Breast epithelium (tissue), 4 donors: ENCODE results near the gene ARID1A. TPM values are rescaled to one million over a fixed set of nuclear protein-coding genes. Genes with fewer than 3 reads are reported as not detected.

Experiments used
- DNase-seq, 2 donors: peaks; one replicate each; pipeline ENCODE4 v3.0.0-alpha.2; 2019; ENCODE audit warnings: low spot score in 2 of 2
- H3K27ac ChIP-seq, 2 donors: fragments of 200-600 bp; sonication (generic) in 1 of 2; one replicate each; pipeline ENCODE4 v1.5.1; 2016 to 2019; ENCODE audit warnings: mild to moderate bottlenecking in 1 of 2
- H3K27me3 ChIP-seq, 2 donors: fragments of 200-600 bp; sonication (generic) in 1 of 2; one replicate each; pipeline versions ENCODE4 v1.5.1 to v1.6.0; 2017 to 2019; ENCODE audit warnings: control low read depth in 1 of 2, mild to moderate bottlenecking in 1 of 2
- H3K36me3 ChIP-seq: fragments of 200-600 bp; one replicate; pipeline ENCODE4 v1.5.1; 2019
- H3K4me1 ChIP-seq, 2 donors: fragments of 200-600 bp; sonication (generic); one replicate each; pipeline ENCODE4 v1.5.1; 2016 to 2019; ENCODE audit warnings: control low read depth in 1 of 2
- H3K4me3 ChIP-seq, 3 donors: fragments of 200-600 bp; sonication (generic); 1 replicate in 2 of 3; 2 replicates in 1 of 3; pipeline ENCODE4 v1.5.1; 2016 to 2019; ENCODE audit warnings: mild to moderate bottlenecking in 3 of 3, moderate library complexity in 2 of 3
- H3K9me3 ChIP-seq, 2 donors: fragments of 200-600 bp; sonication (generic) in 1 of 2; one replicate each; pipeline ENCODE4 v1.5.1; 2016 to 2019; ENCODE audit warnings: control low read depth in 1 of 2
- POLR2A ChIP-seq: fragments of 450-650 bp; IDR thresholded peaks from one replicate; pipeline ENCODE4 v1.6.1; 2016; ENCODE audit warnings: antibody characterized with exemption, mild to moderate bottlenecking, moderate library complexity
- POLR2AphosphoS5 ChIP-seq, 3 donors: sonication (generic); formaldehyde crosslinking; IDR thresholded peaks; one replicate each; pipeline ENCODE4 v1.6.1; 2017; ENCODE audit warnings: antibody characterized with exemption in 3 of 3
- intact Hi-C: fragments of 100-400 bp; cut with DNase I; formaldehyde crosslinking; loops from one replicate; pipeline ENCODE4 v1.15.1; 2023; ENCODE audit warnings: low total_unique reads
- total RNA-seq, 3 donors: library from RNA; depleted of rRNA; stranded (reverse); fragments of >200 nt; gene quantifications; one replicate each; pipeline ENCODE4 v1.1.0, GENCODE V29; 2016
- TF ChIP-seq, protein P1 (sequence below), 3 donors: fragments of 450-650 bp; IDR thresholded peaks; one replicate each; pipeline ENCODE4 v1.5.1; 2016 to 2017; ENCODE audit warnings: antibody characterized with exemption in 3 of 3, mild to moderate bottlenecking in 3 of 3, moderate library complexity in 3 of 3

ARID1A gene
- total RNA-seq, 3 donors from 2014 or later, result 32.8 to 41.9 (median 35.4) TPM

DNA sequence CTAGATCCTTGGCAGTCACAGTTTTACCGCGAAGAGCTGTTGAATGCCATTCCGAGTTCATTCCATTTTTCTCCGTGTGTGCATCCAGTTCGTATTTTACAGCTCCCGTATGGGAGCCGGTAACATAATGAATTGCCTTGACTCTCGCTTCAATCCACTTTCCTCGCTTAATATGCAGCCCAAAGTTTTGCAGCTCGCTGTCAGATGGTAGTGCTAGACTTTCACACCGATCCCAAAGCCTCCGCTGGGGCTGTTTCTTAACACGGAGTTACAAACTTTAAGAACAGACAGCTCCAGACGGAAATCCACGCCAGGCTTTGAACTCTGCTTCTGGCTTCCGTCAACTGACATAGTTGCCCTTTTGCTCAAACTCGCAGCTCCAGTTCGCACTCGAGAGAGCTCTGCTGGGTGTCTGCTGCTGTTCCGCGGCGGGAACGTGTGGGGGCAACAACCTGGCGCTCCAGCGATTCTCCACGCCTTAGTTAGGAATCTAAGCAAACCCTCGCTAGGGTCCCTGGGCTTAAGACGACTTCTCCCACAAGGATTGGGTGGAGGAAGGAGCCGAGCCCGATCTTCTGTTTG is 3.5 kb upstream of the ARID1A start:
- intact Hi-C loops, result no loop called here
- H3K4me3 ChIP-seq, result peak overlapping the region; percentile 44 to 89 (median 66)
- peaks cover 8 to 17% of the 10 kb centered on the region in 2 donors for H3K4me1 ChIP-seq
- peak overlapping the region; percentile 98 to 99 for H3K27ac ChIP-seq
- TF ChIP-seq POLR2AphosphoS5 (IDR thresholded peaks at IDR 0.05) (peak in 2 of 3 donors; percentile 40 to 56), POLR2A (peak; percentile 64)
- TF ChIP-seq, protein P1, sequence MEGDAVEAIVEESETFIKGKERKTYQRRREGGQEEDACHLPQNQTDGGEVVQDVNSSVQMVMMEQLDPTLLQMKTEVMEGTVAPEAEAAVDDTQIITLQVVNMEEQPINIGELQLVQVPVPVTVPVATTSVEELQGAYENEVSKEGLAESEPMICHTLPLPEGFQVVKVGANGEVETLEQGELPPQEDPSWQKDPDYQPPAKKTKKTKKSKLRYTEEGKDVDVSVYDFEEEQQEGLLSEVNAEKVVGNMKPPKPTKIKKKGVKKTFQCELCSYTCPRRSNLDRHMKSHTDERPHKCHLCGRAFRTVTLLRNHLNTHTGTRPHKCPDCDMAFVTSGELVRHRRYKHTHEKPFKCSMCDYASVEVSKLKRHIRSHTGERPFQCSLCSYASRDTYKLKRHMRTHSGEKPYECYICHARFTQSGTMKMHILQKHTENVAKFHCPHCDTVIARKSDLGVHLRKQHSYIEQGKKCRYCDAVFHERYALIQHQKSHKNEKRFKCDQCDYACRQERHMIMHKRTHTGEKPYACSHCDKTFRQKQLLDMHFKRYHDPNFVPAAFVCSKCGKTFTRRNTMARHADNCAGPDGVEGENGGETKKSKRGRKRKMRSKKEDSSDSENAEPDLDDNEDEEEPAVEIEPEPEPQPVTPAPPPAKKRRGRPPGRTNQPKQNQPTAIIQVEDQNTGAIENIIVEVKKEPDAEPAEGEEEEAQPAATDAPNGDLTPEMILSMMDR (IDR thresholded peaks at IDR 0.05), result peak in 1 of 3 donors; percentile 17
- H3K9me3 ChIP-seq, result no peaks in the 10 kb centered on the region
- DNase-seq, result peak; percentile 78 to 83
- H3K27me3 ChIP-seq, result no peaks in the 10 kb centered on the region
- no peaks in the 10 kb centered on the region for H3K36me3 ChIP-seq

DNA sequence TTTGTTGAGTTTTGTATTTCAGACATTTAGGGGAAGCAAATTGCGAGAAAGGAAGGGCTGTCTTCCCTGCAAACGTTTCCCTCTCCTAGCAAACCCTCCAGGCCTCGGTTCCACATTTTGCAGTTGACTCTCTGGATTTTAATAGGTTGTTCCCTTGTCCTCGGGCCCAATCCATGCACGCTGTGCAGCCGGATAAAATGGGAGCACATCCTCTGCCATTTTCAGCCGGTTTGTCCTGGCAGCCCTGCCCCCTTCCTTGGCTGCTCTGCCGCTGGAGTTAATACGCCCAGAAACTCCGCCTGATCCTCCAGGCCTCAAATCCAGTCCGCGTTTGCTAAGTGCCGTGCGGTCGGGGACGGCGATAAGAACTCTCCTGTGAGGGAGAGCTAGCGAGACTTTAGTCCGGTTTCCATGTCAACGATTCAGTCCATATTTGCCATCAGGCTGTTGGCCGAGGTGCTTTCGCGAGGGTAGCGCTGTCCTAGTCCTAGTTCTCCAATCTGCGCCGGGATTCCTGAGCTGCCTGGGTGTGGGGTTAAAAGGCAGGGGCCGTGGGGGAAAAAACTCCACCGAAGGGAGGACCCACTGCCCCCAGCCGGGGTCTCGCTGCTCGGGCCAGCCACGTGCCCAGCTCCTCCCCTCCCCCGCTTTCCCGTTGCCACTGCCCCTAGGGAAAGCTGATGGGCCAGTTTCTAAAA is 2.9 kb upstream of the ARID1A start:
- peak; percentile 94 to 95 for DNase-seq
- no peaks in the 10 kb centered on the region for H3K27me3 ChIP-seq
- H3K36me3 ChIP-seq, result no peaks in the 10 kb centered on the region
- TF ChIP-seq POLR2AphosphoS5 (IDR thresholded peaks at IDR 0.05), result peak; percentile 83 to 88 (median 86)
- TF ChIP-seq POLR2A, result peak; percentile 50
- TF ChIP-seq, protein P1 (IDR thresholded peaks at IDR 0.05), result peak in 2 of 3 donors; percentile 5 to 9
- peak overlapping the region; percentile 98 to 99 for H3K27ac ChIP-seq
- peaks cover 8 to 17% of the 10 kb centered on the region in 2 donors for H3K4me1 ChIP-seq
- H3K9me3 ChIP-seq, result no peaks in the 10 kb centered on the region
- H3K4me3 ChIP-seq, result peak overlapping the region; percentile 44 to 89 (median 66)
- intact Hi-C loops, result no loop called here

DNA sequence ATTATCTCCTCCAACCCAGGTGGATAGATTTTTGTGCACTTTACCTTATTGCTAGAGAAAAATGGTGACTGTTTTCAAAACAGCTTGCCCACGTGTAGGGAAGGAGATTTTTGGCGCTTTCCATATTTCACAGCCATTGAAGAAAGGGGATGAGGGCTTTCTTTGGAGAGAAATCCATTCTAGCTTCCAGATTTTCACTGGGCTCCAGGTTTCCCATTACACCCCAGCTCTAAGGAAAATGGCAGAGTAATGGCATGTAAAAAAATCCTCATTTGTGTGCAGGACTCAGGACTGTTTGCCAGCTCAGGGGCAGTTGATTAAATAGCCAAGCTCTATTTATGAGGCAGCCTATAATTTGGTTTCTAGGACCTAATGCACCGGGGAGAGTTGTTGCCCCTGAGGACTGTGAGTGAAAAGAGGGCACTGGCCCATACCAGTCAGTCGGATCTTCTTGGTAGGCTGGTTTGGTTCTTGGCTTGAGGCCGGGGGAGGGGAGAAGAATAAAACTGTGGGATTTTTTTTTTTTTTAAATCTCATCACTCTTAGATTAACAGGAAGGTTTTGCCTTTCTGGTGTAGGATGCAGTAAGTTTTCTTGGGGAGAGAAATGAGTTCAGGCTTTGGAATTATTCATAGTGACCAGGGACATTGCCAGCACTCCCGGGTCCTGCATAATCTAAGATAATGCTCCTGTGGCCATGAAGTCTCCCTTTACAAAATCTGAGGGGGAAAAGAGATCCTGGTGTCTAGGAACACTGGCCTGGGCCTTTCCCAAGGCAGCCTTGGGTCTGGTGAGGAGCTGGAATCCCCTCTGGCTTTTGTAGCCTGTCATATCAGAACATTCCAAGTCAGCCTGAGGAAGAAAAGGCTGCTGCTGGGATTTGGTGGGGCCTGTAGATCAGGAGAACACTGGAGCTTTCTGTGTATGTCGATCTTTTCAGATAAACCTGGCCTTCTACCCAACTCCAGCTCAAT is 1.9 kb upstream of the ARID1A start:
- peaks cover 11 to 17% of the 10 kb centered on the region in 2 donors for H3K4me1 ChIP-seq
- DNase-seq, result no peak
- intact Hi-C loops, result no loop called here
- peak overlapping the region; percentile 44 to 89 (median 66) for H3K4me3 ChIP-seq
- no peaks in the 10 kb centered on the region for H3K36me3 ChIP-seq
- TF ChIP-seq POLR2AphosphoS5 (IDR thresholded peaks at IDR 0.05) (no peak), POLR2A (no peak)
- TF ChIP-seq, protein P1 (IDR thresholded peaks at IDR 0.05), result no peak
- no peaks in the 10 kb centered on the region for H3K9me3 ChIP-seq
- H3K27ac ChIP-seq, result peak overlapping the region; percentile 98 to 99
- H3K27me3 ChIP-seq, result no peaks in the 10 kb centered on the region

DNA sequence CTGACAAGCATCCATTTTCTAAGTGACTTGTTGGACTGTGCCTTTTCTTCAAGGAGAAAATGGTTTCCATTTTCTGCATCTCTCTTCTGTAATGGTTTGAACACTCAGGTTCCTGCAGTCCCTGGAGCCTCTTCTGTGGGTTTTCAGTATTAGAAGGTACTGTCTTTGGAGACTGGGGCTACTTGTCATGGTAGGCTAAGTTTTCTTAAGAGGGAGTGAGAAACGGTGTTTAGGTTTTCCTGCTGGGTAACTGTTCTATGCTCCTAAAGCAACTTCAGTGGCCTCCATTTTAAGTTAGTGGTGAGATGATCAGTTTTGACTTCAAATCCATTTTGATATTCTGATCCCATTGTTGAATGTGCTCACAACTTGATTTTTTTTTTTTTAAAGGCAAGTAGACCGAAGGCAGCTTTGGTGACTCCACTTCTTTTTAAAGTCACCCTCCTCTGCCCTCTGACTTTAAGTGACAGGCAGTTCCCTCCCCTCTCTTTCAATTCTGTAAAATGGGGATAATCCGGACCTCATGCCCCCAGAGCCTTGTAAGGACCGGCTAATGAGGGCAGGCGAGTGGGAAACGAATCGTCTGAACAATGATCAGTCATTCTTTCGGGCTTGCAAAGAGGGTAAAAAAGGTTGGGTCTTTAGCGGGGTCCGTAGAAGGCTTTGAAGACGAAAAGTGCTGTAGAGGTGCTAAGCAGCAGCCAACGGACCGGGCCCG is 1.0 kb upstream of the ARID1A start:
- Histone ChIP-seq H3K4me3 (peak overlapping the region; percentile 89 to 95 (median 93)), H3K4me1 (peaks cover 17 to 18% of the 10 kb centered on the region in 2 donors), H3K36me3 (no peaks in the 10 kb centered on the region), H3K27ac (peak overlapping the region; percentile 98 to 99), H3K9me3 (no peaks in the 10 kb centered on the region), H3K27me3 (no peaks in the 10 kb centered on the region)
- TF ChIP-seq, protein P1 (IDR thresholded peaks at IDR 0.05), result no peak
- TF ChIP-seq POLR2A (no peak), POLR2AphosphoS5 (IDR thresholded peaks at IDR 0.05) (no peak)
- DNase-seq, result no peak
- intact Hi-C loops, result loop anchor here (5.0 kb wide), 1 partner anchor 93 kb away; the partner anchor contains the start of gene PIGV
